NCI-H2227 (cell line): ENCODE measurements around the gene DNM3.

ENCODE experiments used
- DNase-seq: peaks from one replicate; lab custom pipeline; 2025; ENCODE audit not compliant: unreplicated experiment; lab: John Stamatoyannopoulos, UW

Gene DNM3

DNA sequence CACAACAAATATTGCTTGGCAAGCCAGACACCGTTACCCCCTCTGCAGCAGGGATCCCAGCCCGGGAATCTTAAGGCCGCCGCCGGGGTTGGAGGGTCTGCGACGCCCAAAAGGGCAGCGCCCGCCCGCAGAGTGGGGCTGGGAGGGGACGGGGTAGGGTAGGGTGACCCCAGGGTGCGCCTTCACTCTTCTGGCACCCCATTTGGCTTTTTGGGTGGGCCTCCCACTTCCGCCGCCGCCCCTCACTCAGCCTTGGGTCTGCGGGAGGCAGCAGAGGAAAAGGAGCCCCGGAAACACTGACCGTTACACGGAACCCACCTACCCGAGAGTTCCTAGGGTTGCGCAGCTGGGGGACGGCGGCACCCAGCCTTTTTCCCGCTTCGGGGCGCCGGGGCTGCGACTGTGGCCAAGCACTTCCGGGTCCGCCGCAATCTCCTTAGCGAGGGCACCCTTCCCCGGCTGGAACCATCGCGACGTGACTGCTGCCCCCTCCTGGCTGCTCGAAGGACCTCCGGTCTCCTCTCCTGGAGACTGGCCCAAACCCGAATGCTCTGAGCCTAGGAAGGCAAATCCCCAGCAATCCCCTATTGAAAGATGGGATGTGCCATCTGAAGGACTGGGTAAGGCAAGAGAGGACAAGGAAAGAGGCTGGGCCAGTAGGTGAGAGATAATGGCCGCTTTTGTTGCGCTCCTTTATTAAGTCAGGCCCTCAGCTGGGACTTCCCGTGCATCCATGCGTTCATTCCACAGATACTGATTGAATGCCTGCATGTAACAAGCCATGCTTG, 602.6 kb downstream of the DNM3 start, which contains the start of gene PIGC:
TSS of gene PIGC (minus strand) at position 404 of the 788 bp plus-strand sequence. CDS start 1,447 bp downstream, outside the sequence.
- DNase-seq = peak; percentile 93

DNA sequence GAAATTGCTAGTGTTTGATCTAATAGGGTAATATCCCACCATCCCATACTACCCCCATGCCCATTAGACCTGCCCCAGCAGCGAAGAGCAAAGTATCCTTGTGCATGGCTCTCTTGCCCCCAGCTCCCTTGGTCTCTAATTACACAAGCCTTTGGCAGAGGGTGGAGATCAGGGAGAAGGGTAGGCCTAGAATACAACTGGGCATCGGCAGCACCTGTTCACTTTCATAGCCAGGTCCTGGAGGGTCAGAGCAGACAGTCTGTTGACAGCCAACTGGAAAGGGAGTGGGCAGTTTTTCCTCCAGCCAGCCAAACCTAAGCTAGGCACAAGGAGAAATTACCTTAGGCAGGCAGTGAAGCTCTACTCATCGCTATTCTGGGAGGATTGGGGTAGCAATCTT, 605.2 kb downstream of the DNM3 start:
- DNase-seq = no peak

DNA sequence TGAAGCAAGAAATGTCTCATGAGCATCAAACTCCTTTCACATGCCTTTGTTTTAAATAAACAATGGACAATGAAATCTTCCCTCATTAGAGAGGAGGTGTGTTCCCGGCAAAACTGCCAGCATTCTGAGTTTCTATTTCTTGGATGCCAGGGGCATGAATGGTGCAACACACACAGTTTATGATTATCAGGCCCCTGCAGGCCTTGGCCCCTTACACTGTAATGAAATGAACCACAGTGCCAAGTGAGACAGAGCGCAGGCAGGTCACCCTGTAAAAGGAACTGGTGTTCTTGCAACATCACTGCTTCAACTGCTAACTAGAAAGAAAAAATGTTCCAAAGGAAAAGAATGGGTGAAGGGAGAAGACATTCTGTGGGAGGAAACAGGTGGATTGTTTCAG, 606.3 kb downstream of the DNM3 start:
- DNase-seq = no peak

DNA sequence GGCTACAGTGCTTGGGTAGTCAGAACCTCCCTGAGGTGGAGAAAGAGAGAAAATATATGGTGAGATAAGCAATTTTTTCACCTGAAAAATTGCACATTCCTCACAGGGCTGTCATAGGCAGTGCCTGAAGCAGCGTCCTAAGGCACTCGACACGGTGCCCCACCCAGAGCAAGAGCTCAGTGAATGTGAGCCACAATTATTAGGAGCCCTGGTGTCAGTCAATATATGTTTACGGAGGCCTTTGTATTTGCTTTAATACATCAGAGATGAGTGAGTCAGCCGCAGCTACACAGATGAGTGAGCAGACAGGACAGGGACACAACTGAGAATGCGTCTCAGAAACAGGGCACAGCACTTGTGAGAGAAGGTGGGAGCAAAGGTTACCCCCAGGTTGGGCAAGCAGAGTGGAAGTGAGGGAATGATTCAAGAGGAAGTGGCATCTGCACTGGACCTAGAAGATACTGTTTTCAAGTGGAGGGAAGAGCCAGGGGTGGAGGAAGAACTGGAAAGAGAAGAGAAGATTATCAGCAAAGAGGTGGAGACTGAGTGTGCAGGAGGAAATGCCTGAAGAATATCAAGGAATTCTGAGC, 607.8 kb downstream of the DNM3 start:
- no peak for DNase-seq

DNA sequence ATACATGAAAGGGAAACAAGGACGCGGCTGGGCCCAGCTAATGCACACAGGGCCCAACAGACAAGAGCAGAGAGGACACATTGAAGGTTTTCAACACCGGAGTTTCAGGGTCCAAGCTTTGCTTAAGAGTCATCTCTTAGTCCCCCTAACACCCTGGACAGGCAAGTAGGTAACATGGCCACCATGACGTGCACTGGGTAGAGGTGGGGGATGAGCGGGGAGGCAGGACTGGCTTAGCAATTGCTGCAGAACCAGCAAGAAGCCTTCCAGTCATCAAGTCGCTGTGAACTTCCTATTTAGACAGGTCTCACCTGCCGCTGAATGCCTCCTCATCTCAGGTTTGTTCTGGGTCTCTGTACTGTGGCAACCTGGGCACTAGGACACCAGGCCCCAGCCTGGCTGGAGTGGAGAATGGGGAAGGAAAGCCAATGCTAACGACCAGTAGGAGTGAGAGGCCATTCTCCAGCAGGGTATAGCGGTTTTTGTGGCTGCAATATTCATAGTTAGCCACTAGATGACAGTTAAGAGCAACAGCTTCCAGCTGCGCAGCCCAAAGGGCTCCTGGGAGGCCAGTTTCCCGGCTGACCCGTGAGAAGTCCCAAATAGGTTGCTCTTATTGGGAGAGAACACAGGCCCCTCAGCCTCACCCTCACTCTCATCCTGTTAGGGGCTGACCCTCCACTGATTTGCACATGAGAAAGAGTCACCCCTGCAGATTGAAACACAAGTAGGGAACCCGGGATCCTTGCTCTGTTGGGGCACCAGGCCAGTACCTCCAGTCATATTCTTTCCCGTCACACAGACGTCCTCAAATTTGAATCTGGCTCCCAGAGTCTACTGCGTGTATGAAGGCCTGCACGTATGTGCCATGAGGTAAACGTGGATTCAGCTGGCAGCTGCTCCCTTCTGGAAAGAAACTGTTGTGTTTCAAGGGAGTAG, 608.6 kb downstream of the DNM3 start:
- DNase-seq = peak; percentile 29

DNA sequence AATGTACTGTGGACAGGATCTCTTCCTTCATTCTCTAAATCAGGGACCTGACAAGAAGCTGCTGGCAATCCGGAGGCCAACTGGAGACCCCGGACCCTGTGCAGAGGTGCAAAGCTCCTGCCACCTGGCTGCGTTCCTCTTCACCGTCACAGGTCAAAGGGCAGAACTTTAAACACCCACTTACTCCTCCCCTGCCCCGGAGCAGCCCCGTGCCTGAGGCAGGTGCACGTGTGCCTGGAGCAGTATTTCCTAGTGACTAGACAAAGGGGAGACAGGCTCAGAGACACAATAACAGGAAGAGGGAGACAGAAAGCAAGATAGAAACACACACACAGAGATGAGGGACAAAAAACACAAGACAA, 609.2 kb downstream of the DNM3 start:
- DNase-seq = peak; percentile 26

DNA sequence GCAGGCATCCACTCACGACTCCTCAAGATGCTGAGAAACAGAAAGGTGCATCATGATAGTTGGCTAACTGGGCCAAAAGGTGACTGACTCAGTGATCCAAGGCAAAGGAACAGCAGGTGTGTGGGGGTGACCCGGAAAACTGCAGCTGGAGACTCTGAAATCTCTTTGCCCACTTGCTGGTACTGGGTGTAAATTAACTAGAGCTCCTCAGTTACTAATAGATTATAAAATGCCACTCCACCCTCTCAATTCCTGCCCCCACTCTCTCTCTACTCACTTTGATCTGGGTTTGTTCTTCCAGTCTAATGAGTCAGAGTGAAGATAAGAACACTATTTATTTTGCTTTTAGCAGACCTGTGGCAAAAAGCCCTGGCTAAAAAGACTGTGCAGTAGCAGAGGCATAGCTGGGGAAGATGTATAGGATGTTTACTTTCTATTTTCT, 609.7 kb downstream of the DNM3 start:
- DNase-seq = no peak

DNA sequence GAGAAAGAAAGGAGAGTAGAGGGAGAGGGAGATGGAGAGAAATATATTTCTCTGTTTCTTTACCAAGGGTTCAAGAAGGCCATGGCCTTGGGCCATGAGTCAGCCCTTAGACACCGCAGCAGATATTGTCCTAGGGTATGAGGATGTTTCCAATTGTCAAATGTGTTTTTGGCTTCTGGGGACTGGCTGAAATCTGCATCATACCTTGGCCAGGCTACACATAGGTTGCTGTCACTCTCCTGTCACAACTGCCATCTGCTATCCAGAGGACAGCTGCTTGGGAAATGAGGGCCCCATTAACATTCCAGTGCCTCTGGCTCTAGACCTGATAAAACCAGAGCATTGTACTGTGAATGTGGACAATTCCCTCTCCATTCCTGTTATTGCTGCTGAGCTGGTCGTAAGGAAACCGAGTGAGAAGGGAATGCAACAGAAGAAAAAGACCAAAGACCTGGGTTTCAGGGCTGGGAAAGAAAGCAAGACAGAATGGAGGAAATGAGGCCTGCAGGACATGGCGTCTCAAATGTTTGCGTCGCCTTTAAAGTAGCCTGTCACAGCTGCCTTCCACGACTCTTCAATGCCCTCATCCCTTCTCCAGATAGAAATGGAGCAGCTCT, 611.3 kb downstream of the DNM3 start:
- no peak for DNase-seq

DNA sequence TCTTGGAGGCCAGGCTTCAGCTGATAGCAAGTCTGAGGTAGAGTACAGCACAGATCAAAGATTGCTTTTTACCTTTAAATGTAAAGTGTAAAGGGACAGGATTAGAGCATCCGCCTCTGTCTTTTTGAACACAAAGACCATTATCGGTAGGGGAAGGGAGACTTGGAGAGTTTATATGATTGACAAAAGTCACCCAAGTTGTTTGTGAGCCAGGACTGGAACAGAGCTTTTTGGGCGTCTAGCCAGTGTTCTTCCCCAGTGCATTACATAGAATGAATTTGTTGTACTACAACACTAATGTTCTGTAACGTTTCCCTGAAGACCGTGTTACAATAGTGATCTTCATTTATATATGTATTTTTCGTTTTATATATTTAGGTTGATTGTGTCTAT, 611.9 kb downstream of the DNM3 start:
- DNase-seq = no peak

DNA sequence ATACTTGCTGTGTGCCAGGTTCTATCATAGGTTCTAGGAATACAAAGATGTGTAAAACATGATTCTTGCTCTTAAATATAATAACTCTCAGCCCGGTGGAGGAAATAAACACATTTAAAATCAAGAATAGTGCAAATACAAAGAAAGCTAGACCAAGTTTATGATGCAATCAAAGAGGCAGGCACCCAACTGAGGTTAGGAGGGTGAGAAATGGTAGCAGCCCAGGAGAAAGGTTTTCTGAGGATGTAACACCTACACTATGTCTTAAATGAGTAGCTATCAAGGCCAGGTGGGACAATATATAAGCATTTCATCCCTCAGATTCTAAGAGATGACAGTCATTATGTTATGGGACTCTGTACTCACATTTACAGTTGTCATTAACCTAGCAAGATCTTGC, 612.3 kb downstream of the DNM3 start:
- DNase-seq = no peak

DNA sequence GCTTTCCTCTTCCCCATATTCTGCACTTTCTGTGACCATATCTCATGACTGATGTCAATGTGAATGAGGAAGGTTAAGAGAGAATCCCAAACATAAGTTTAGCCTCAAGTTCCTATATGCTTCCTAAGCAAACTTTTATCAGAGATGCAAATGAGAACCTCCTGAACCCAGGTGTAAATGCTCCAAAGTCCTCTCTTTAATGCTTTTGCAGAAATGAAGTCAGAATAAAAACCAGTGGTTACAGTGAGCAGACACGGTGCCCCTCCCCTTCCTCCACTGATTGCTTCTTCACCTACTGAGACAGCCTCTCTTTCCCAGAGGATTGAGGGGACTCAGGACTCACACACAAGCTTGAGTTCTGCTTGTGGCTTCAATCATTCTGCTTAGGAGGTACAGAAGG, 614.2 kb downstream of the DNM3 start:
- no peak for DNase-seq

DNA sequence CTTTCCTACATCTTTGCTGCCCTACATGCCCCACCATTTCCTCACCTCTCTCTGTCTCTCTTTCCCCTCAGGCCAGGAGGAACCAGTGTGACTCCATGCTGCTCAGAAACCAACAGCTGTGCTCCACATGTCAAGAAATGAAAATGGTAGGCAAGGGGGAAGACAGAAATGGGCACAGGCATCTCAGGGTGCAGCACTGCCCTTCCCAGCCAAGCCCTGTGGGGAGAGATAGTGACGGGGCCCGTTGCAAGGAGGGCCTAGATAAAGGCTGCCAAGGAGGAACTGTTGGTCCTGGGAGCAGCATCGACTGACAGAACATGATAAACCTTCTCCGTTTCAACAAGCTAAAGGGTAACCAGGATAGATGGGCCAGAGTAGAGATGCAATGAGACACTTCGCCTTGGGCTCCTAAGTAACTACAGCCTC, 615.1 kb downstream of the DNM3 start:
- DNase-seq = no peak

DNA sequence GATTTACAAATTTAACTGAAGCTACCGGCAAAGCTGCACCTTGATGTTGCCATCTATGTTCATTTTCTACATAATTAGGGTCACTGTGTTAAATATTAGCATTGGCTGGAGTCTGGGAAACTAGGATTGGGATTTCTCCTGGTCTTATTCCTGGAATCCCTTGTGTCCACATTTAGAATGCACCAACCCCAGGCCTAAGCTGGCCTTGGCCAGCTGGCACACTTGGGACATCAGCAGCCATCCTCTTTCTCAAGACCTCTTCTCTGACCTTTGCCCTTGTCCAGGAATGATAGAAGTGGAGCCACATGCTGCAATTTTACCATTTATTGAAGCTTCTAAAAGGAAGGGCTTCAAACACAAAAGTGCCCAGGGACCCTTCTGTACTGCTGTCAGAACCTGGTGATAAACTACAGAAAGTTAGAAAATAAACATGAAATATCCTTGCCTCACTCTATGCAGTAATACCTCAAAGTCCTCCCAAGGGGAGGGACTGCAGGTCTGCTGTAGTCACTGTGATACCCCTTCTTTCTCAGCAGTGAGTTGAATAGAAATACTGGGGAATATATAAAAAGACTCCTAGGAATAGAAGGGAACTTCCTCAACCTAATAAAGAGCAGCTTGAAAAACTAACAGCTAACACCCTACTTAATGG, 616.3 kb downstream of the DNM3 start:
- no peak for DNase-seq

DNA sequence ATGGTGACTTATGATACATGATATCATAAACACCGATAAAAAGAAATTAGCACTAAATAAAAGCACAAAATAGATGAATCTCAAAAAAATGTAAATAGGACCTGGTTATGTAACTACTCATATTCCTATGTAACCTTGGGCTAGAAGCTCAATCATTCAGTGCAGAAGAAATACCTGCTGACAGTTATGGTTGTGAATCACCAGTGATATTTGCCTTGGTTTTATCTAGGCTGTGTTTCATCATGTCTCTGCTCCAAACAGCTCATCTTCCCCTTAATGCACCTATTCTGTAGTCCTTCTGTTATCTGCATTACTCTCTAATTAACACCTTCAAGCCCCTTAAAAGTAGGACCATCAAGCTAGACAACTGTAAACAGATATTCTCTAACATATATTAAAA, 618.9 kb downstream of the DNM3 start:
- DNase-seq = no peak

DNA sequence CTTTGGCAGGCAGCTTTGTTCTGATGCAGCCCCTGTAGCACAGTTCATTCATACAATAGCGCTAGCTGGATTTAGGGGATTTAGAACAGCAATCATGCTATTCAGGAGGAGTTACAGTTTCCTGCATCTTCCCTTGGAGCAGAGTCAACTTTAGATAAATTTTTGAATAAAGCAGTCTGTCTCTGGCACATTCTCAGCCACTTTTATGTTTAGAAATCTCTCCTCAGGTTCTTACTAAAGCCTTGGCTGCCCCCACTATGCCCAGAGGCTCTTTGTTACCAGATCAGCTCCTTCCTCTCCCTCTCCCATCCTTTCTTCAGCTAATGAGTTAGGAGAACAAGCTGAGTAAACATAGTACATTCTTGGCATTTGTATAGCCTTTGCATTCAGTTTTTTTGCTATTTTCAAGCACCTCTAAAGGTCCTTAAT, 619.6 kb downstream of the DNM3 start:
- no peak for DNase-seq
